SJSA1 (cell line): ENCODE measurements around the gene PDZD2. TPM values are rescaled to one million over a fixed set of nuclear protein-coding genes. Genes with fewer than 3 reads are reported as not detected.
"Not testable (repeated sequence)": the region's sequence is repeated elsewhere in the genome, so short reads cannot be mapped to it uniquely, and the experiment has no call there.

Experiments
- DNase-seq, 2 experiments: peaks; one replicate each; pipeline ENCODE4 v3.0.0-alpha.2; 2015 to 2020; ENCODE audit warnings: low spot score in 2 of 2, low read depth in 1 of 2
- H3K27ac ChIP-seq: fragments of 250-450 bp; sonication (Bioruptor Pico); 2 replicates; pipeline ENCODE4 v1.5.1; 2020; ENCODE audit warnings: mild to moderate bottlenecking, moderate library complexity
- H3K27me3 ChIP-seq: fragments of 250-450 bp; sonication (Bioruptor Pico); replicated peaks from 2 replicates; pipeline ENCODE4 v1.5.1; 2020; ENCODE audit warnings: mild to moderate bottlenecking, moderate library complexity
- H3K36me3 ChIP-seq: fragments of 250-450 bp; sonication (Bioruptor Pico); 2 replicates; pipeline ENCODE4 v1.5.1; 2020; ENCODE audit warnings: mild to moderate bottlenecking
- H3K4me1 ChIP-seq: fragments of 250-450 bp; sonication (Bioruptor Pico); replicated peaks from 2 replicates; pipeline ENCODE4 v1.6.1; 2021; ENCODE audit warnings: mild to moderate bottlenecking
- H3K4me3 ChIP-seq: fragments of 250-450 bp; sonication (Bioruptor Pico); 2 replicates; pipeline ENCODE4 v1.5.1; 2020; ENCODE audit warnings: mild to moderate bottlenecking
- H3K9me3 ChIP-seq: fragments of 250-450 bp; sonication (Bioruptor Pico); replicated peaks from 2 replicates; pipeline ENCODE4 v1.5.1; 2020; ENCODE audit warnings: mild to moderate bottlenecking
- total RNA-seq: library from RNA; depleted of rRNA; stranded (reverse); fragments of >200 nt; shearing (Covaris generic); gene quantifications from 2 replicates; pipeline ENCODE4 v1.2.3, GENCODE V29; 2014

The PDZD2 gene
- total RNA-seq, 1 experiment from 2014 or later: 0.16 TPM

GRCh38 chr5:31717561-31717960 is 78.6 kb downstream of the PDZD2 start:
- Histone ChIP-seq H3K4me3 (no peak overlapping the region), H3K9me3 (no peaks in the 10 kb centered on the region), H3K27me3 (no peaks in the 10 kb centered on the region), H3K36me3 (no peaks in the 10 kb centered on the region), H3K4me1 (no peaks in the 10 kb centered on the region), H3K27ac (no peak overlapping the region)
- DNase-seq: no peak

- DNase-seq: no peak
- no peak overlapping the region for H3K4me3 ChIP-seq
These were observed 81.1 kb downstream of the PDZD2 start for GRCh38 chr5:31720004-31720403.

GRCh38 chr5:31720811-31721345 is 81.9 kb downstream of the PDZD2 start:
- H3K36me3 ChIP-seq: no peaks in the 10 kb centered on the region

More at GRCh38 chr5:31720004-31720403, 81.1 kb downstream of the PDZD2 start:
- Histone ChIP-seq H3K36me3 (no peaks in the 10 kb centered on the region), H3K27me3 (no peaks in the 10 kb centered on the region), H3K4me1 (no peaks in the 10 kb centered on the region), H3K9me3 (no peaks in the 10 kb centered on the region), H3K27ac (no peak overlapping the region)

DNA sequence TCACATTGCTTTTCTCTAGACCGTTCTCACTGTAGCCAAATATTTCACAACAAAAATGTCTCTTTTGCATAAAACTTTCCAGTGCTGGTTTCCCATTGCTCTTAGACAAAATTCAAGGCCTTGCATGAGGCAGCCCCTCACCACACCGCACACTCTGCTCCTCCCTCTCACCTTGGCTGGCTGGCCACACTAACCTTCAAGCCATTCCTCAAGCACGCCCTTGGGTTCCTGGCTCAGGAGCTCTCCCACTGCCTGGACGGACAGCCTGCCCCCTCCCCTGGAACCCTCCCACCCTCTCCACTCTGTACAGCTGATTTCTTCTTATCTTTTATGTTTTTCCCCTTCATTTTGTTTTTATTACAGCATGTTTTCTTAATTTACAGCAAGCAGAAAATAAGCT is 83.2 kb downstream of the PDZD2 start:
- Histone ChIP-seq H3K36me3 (no peaks in the 10 kb centered on the region), H3K27ac (no peak overlapping the region)
- no peak for DNase-seq

More at GRCh38 chr5:31720811-31721345, 81.9 kb downstream of the PDZD2 start:
- no peaks in the 10 kb centered on the region for H3K9me3 ChIP-seq
- H3K27me3 ChIP-seq: no peaks in the 10 kb centered on the region
- no peak for DNase-seq
- H3K4me1 ChIP-seq: no peaks in the 10 kb centered on the region
- H3K4me3 ChIP-seq: no peak overlapping the region
- no peak overlapping the region for H3K27ac ChIP-seq

DNA sequence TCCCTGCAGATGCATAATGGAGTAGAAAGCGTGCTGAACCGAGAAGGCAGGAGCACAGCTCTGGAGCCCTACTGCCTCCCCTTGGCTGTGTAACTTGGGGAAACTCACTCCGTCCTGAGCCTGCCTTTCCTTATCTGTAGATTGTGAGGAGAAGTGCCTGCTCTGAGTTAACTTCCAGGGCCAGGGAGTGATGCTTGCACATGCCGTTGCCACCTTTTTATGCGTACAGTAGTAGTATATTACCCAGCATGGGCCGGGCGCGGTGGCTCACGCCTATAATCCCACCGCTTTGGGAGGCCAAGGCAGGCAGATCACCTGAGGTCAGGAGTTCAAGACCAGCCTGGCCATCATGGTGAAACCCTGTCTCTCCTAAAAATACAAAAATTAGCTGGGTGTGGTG is 87.1 kb downstream of the PDZD2 start:
- H3K4me1 ChIP-seq: no peaks in the 10 kb centered on the region
- H3K27ac ChIP-seq: no peak overlapping the region
- no peaks in the 10 kb centered on the region for H3K27me3 ChIP-seq
- H3K4me3 ChIP-seq: no peak overlapping the region
- H3K36me3 ChIP-seq: no peaks in the 10 kb centered on the region
- no peaks in the 10 kb centered on the region for H3K9me3 ChIP-seq
- DNase-seq: no peak

More for the DNA sequence above, 83.2 kb downstream of the PDZD2 start:
- no peak overlapping the region for H3K4me3 ChIP-seq
- no peaks in the 10 kb centered on the region for H3K27me3 ChIP-seq
- no peaks in the 10 kb centered on the region for H3K9me3 ChIP-seq
- H3K4me1 ChIP-seq: no peaks in the 10 kb centered on the region

- no peak for DNase-seq
- Histone ChIP-seq H3K27ac (no peak overlapping the region), H3K36me3 (no peaks in the 10 kb centered on the region), H3K9me3 (no peaks in the 10 kb centered on the region), H3K4me3 (no peak overlapping the region), H3K27me3 (no peaks in the 10 kb centered on the region), H3K4me1 (no peaks in the 10 kb centered on the region)
These were observed 88.0 kb downstream of the PDZD2 start for GRCh38 chr5:31726952-31727351.

GRCh38 chr5:31728039-31728438 is 89.1 kb downstream of the PDZD2 start:
- no peak overlapping the region for H3K27ac ChIP-seq
- no peaks in the 10 kb centered on the region for H3K36me3 ChIP-seq
- H3K9me3 ChIP-seq: no peaks in the 10 kb centered on the region
- no peak overlapping the region for H3K4me3 ChIP-seq
- H3K4me1 ChIP-seq: no peaks in the 10 kb centered on the region
- H3K27me3 ChIP-seq: no peaks in the 10 kb centered on the region
- DNase-seq: no peak

- H3K27me3 ChIP-seq, DNase-seq, H3K4me1 ChIP-seq, H3K9me3 ChIP-seq, H3K4me3 ChIP-seq, H3K36me3 ChIP-seq, H3K27ac ChIP-seq: not testable (repeated sequence)
These were observed 89.9 kb downstream of the PDZD2 start for GRCh38 chr5:31728806-31729205.

DNA sequence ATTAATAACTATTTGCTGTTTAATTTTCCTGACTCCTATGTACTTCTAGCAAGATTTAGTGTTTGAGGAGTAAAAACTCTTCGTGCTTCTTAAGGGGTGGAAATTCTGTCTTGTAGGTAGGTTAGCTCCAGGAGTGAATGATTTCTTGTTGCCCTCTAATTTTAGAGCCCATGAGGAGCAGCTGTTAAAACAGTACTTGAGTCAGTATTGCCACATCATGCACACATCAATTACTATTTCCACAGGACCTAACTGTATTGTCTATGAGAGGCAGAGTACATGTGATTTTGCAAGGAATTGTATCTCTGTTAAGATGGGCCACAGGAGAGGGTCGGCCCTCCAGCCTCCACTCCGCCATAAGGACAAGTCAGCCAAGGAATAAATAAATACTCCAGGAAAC is 91.2 kb downstream of the PDZD2 start:
- H3K36me3 ChIP-seq: no peaks in the 10 kb centered on the region
- no peaks in the 10 kb centered on the region for H3K27me3 ChIP-seq
- no peak overlapping the region for H3K4me3 ChIP-seq
- DNase-seq: no peak
- no peak overlapping the region for H3K27ac ChIP-seq
- H3K9me3 ChIP-seq: no peaks in the 10 kb centered on the region
- H3K4me1 ChIP-seq: no peaks in the 10 kb centered on the region

- Histone ChIP-seq H3K4me3 (no peak overlapping the region), H3K36me3 (no peaks in the 10 kb centered on the region), H3K4me1 (no peaks in the 10 kb centered on the region), H3K27me3 (no peaks in the 10 kb centered on the region), H3K27ac (no peak overlapping the region), H3K9me3 (no peaks in the 10 kb centered on the region)
- DNase-seq: no peak
These were observed 92.1 kb downstream of the PDZD2 start for GRCh38 chr5:31731016-31731415.

DNA sequence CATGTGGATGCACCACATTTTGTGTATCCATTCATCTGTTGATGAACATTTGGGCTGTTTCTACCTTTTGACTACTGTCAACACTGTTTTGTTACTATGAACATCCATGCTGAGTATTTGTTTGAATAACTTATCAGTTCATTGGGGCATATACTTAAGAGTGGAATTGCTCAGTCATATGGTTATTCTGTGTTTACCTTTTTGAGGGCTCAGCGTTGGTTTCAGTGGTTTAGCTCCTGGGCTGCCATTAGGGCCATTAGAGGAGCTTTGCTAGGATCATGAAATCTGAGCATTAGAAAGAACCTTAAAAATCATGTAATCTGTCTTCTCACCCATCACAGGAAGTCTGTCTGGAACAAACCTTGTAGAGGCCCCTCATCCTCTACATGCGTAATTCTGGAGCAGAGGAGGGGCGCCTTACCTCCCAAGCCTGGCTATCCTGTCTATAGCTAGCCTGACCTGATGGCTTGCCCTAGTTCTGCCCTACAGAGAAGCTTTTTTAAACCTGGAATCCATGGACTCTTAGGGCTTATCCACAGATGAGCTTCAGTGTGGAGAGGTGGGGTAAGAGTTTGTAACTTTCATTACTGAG is 92.9 kb downstream of the PDZD2 start:
- H3K36me3 ChIP-seq: no peaks in the 10 kb centered on the region
- no peak overlapping the region for H3K27ac ChIP-seq
- H3K9me3 ChIP-seq: no peaks in the 10 kb centered on the region
- no peaks in the 10 kb centered on the region for H3K4me1 ChIP-seq
- no peak overlapping the region for H3K4me3 ChIP-seq
- no peak for DNase-seq
- H3K27me3 ChIP-seq: no peaks in the 10 kb centered on the region

DNA sequence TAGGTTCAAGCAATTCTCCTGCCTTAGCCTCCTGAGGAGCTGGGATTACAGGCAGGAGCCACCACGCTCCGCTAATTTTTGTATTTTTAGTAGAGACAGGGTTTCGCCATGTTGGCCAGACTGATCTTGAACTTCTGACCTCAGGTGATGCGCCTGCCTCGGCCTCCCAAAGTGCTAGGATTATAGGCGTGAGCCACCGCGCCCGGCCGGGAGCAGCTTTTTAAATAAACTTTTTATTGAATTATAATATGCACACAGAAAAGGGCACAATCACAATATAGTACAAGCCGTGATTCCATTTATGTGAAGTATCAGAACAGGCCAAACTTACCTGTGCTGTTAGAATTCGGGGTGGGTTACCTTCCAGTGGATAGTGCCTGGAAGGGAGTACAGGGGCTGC is 93.9 kb downstream of the PDZD2 start:
- H3K4me3 ChIP-seq, H3K36me3 ChIP-seq, H3K4me1 ChIP-seq, DNase-seq, H3K27ac ChIP-seq, H3K27me3 ChIP-seq, H3K9me3 ChIP-seq: not testable (repeated sequence)

DNA sequence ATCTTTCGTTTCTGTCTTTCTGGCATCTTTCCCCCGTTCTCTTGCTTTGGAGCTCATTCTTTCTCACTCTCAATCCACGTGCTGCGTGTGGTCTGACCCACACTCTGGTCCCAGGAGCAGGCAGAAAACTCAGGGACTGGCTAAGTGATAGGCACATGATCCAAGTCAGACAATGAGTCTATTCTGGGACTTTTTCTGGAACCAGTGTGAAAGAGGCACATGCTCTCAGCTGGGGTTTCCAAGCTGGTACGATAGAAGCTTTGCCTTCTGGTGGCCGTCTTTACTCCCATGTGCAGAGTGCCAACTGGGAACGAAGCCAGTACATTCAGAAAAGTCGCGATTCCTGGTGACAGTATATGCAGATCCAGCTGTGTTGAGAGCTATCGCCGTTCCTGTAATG is 94.4 kb downstream of the PDZD2 start:
- H3K27ac ChIP-seq: no peak overlapping the region
- no peaks in the 10 kb centered on the region for H3K36me3 ChIP-seq
- no peaks in the 10 kb centered on the region for H3K9me3 ChIP-seq
- DNase-seq: no peak
- no peak overlapping the region for H3K4me3 ChIP-seq
- no peaks in the 10 kb centered on the region for H3K4me1 ChIP-seq
- no peaks in the 10 kb centered on the region for H3K27me3 ChIP-seq

DNA sequence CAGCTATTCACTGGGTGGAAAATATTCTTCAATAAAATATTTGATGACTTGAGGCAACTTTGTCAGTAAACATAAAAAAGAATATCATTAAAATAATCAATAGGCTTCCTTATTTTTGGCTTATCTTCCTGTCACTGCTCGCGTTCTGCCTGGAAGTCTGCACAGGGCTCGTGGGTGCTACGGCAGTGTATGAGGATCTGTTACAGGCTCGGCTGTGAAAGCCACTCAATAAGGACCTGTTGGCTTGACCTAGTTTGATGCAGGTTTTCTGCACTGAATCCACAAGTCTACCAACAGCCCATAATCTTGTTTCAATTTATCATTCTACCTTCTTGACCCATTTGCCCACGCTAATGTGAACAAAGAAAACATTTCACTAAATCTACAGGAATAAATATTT is 97.2 kb downstream of the PDZD2 start:
- Histone ChIP-seq H3K27me3 (no peaks in the 10 kb centered on the region), H3K4me3 (no peak overlapping the region), H3K9me3 (no peaks in the 10 kb centered on the region), H3K36me3 (no peaks in the 10 kb centered on the region), H3K27ac (no peak overlapping the region), H3K4me1 (no peaks in the 10 kb centered on the region)
- DNase-seq: no peak

DNA sequence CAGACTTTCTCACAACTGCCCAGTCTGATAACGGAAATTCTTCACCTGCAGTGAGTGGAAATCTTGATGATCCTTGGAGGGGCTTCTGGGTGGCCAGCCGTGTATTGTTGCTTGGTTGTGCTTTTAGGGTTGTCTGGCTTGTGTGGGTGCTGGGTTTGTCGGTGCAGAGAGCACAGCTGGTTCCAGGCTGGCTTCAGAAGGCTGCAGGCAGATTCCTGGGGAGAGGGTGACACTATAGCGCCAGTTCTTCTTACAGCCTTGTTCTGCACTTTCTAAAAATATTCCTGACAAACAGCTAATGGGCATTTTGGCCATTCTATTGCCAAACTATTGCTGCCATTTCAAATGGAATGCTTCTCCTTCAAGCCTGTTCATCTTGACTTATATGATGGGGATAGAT is 99.3 kb downstream of the PDZD2 start:
- no peak for DNase-seq
- Histone ChIP-seq H3K27me3 (no peaks in the 10 kb centered on the region), H3K9me3 (no peaks in the 10 kb centered on the region), H3K27ac (no peak overlapping the region), H3K4me3 (no peak overlapping the region), H3K36me3 (no peaks in the 10 kb centered on the region), H3K4me1 (no peaks in the 10 kb centered on the region)
